AG09309 (cell line): ENCODE measurements around the gene CALCOCO1.

Source experiments
- DNase-seq: peaks from one replicate; pipeline ENCODE4 v3.0.0-alpha.2; 2010; ENCODE audit warnings: low read depth
- H3K4me3 ChIP-seq: 2 replicates; pipeline ENCODE4 v1.5.1; 2011; ENCODE audit warnings: mild to moderate bottlenecking, low read depth, low read length, moderate library complexity; ENCODE audit not compliant: control insufficient read depth
- CTCF ChIP-seq: IDR thresholded peaks from 2 replicates; pipeline ENCODE4 v1.5.1; 2011; ENCODE audit warnings: mild to moderate bottlenecking, low read depth, low read length, inconsistent platforms; ENCODE audit not compliant: insufficient read depth, control insufficient read depth; ENCODE audit errors: missing control alignments

Gene CALCOCO1

GRCh38 chr12:53701518-53702264 is 25.6 kb downstream of the CALCOCO1 start:
- peak; percentile 24 for DNase-seq
- peak; percentile 97 for TF ChIP-seq CTCF
- H3K4me3 ChIP-seq: no peak overlapping the region

- DNase-seq: no peak
- TF ChIP-seq CTCF: no peak
- no peak overlapping the region for H3K4me3 ChIP-seq
These were observed 26.7 kb downstream of the CALCOCO1 start for GRCh38 chr12:53700567-53700966.

- H3K4me3 ChIP-seq: no peak overlapping the region
- TF ChIP-seq CTCF: no peak
- DNase-seq: no peak
These were observed 27.6 kb downstream of the CALCOCO1 start for GRCh38 chr12:53699678-53700025.

- H3K4me3 ChIP-seq: no peak overlapping the region
- no peak for TF ChIP-seq CTCF
- DNase-seq: no peak
These were observed 28.1 kb downstream of the CALCOCO1 start for GRCh38 chr12:53698948-53699677.

- H3K4me3 ChIP-seq: no peak overlapping the region
- no peak for TF ChIP-seq CTCF
These were observed 30.5 kb downstream of the CALCOCO1 start for GRCh38 chr12:53696655-53697331.

GRCh38 chr12:53696285-53696654 is 31.0 kb downstream of the CALCOCO1 start:
- DNase-seq: no peak
- H3K4me3 ChIP-seq: no peak overlapping the region
- TF ChIP-seq CTCF: no peak

More at GRCh38 chr12:53696655-53697331, 30.5 kb downstream of the CALCOCO1 start:
- no peak for DNase-seq
